ENCODE data around the gene RAB8B. TPM values are rescaled to one million over a fixed set of nuclear protein-coding genes. Genes with fewer than 3 reads are reported as not detected.
A peak's percentile ranks its signal among the peaks of the same experiment; 100 is the strongest.

RAB8B gene
- total RNA-seq, 2 donors from 2014 or later: 21.9 to 28.8 TPM

DNA sequence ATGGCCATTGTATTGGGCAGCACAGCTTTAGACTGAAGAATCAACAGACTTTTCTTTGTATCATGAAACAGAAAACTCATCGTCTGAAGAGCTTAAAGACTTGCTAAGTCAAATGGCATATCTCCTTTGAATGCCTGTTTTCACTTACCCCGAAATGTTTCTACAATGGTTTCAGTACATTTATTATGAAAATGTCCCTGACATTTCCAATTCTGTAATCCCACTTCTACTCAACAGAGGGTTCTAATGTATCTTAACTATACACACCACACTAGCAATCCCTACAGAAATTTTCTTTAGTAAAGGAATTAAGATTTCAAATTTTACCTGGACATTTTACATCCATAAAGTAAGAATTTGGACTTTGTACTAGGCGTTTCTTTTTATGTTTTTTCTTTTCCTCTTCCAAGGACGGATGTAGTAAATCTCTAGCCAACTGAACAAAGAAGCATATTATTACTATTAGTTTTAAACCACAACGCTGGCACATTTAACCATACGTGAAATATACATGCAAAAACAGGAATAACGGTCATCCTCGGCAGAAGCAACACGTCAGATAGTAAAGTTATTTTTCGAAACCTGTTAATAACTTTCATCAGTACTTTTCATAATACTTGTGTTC, 33.2 kb upstream of the RAB8B start:
- no peaks in the 10 kb centered on the region for H3K9me3 ChIP-seq (ENCODE audit: control insufficient read depth, low read length)
- H3K4me3 ChIP-seq (ENCODE audit: low read length): peak overlapping the region; percentile 92
- Mint-ChIP-seq H3K27me3 (ENCODE audit: insufficient read depth) (no peaks in the 10 kb centered on the region), H3K9me3 (no peaks in the 10 kb centered on the region), H3K27ac (no peak overlapping the region), H3K4me3 (peak overlapping the region; percentile 99), H3K4me1 (peaks cover 6% of the 10 kb centered on the region), H3K36me3 (ENCODE audit: low read depth) (peaks cover 18% of the 10 kb centered on the region)
- H3K27me3 ChIP-seq (ENCODE audit: control insufficient read depth, insufficient read depth, low read length, poor library complexity, severe bottlenecking): no peaks in the 10 kb centered on the region
- TF ChIP-seq, protein P1, sequence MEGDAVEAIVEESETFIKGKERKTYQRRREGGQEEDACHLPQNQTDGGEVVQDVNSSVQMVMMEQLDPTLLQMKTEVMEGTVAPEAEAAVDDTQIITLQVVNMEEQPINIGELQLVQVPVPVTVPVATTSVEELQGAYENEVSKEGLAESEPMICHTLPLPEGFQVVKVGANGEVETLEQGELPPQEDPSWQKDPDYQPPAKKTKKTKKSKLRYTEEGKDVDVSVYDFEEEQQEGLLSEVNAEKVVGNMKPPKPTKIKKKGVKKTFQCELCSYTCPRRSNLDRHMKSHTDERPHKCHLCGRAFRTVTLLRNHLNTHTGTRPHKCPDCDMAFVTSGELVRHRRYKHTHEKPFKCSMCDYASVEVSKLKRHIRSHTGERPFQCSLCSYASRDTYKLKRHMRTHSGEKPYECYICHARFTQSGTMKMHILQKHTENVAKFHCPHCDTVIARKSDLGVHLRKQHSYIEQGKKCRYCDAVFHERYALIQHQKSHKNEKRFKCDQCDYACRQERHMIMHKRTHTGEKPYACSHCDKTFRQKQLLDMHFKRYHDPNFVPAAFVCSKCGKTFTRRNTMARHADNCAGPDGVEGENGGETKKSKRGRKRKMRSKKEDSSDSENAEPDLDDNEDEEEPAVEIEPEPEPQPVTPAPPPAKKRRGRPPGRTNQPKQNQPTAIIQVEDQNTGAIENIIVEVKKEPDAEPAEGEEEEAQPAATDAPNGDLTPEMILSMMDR (conservative IDR thresholded peaks at IDR 0.05): no peak
- peaks cover 25% of the 10 kb centered on the region for H3K36me3 ChIP-seq (ENCODE audit: control insufficient read depth, insufficient read depth, low read length)
- DNase-seq: no peak
- peak overlapping the region; percentile 83 for H3K27ac ChIP-seq (ENCODE audit: low read depth, low read length)
- H3K9ac ChIP-seq (ENCODE audit: extremely low read depth, low read length, poor library complexity, severe bottlenecking): peak overlapping the region; percentile 82
- WGBS, 2 experiments (ENCODE audit: insufficient coverage in 1 of 2, insufficient read length in 1 of 2): 18 to 24% methylated on average over 10 of the region's 10 CpGs
- H3K4me1 ChIP-seq (ENCODE audit: control insufficient read depth, insufficient read depth, low read length): no peaks in the 10 kb centered on the region

GRCh38 chr15:63156755-63157117, 32.7 kb upstream of the RAB8B start:
- Mint-ChIP-seq H3K27me3 (ENCODE audit: insufficient read depth) (no peaks in the 10 kb centered on the region), H3K4me3 (peak overlapping the region; percentile 99), H3K36me3 (ENCODE audit: low read depth) (peaks cover 15% of the 10 kb centered on the region), H3K9me3 (no peaks in the 10 kb centered on the region), H3K4me1 (peaks cover 6% of the 10 kb centered on the region), H3K27ac (peak overlapping the region; percentile 99)
- Histone ChIP-seq H3K4me1 (ENCODE audit: control insufficient read depth, insufficient read depth, low read length) (no peaks in the 10 kb centered on the region), H3K27me3 (ENCODE audit: control insufficient read depth, insufficient read depth, low read length, poor library complexity, severe bottlenecking) (no peaks in the 10 kb centered on the region), H3K4me3 (ENCODE audit: low read length) (peak overlapping the region; percentile 92), H3K9me3 (ENCODE audit: control insufficient read depth, low read length) (no peaks in the 10 kb centered on the region), H3K36me3 (ENCODE audit: control insufficient read depth, insufficient read depth, low read length) (peaks cover 20% of the 10 kb centered on the region), H3K27ac (ENCODE audit: low read depth, low read length) (peak overlapping the region; percentile 83), H3K9ac (ENCODE audit: extremely low read depth, low read length, poor library complexity, severe bottlenecking) (peak overlapping the region; percentile 82)
- peak; percentile 57 for DNase-seq
- 0 to 1% methylated on average over 16 of the region's 16 CpGs for WGBS, 2 experiments (ENCODE audit: insufficient coverage in 1 of 2, insufficient read length in 1 of 2)
- TF ChIP-seq, protein P1 (conservative IDR thresholded peaks at IDR 0.05): no peak

DNA sequence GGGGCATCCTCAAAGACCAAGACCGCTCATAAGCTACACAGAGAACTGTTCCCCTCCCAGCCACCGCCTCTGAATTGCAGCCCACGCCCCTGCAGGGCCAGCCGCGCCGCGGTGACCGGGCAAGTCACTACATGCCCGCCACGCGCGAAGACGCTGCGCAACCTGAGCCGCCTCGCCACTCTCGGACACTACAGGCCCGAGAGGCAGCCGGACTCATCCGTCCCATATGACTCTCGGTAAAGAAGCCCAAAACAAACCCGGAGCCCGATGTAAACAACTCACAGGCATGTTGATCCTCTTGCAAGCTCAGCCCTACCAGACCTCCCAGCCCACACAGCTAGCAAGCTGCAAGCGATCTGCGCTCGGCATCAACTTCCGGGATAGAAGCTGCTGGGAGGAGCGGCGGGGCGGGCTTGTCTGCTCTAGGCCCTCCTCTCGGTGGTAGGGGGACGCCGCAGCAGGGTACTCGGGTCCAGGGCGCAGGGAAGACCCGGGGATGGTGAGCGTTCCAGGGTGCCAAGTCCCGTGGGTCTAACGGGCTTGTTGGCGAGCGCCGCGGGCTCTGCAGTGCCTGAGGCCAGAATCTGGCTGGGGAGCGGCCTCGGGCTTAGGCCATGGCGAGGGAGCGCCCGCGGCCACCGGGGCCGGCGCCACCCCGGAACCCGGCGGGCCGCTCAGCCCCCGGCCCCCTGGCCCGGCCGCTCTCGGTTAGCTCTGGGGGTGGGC, 32.1 kb upstream of the RAB8B start, which contains the start of gene RPS27L:
Gene RPS27L, minus strand, starts transcription at position 360 of the 726 bp plus-strand sequence. Its CDS starts 72 bp downstream, at position 288.
- H3K9ac ChIP-seq (ENCODE audit: extremely low read depth, low read length, poor library complexity, severe bottlenecking): peak within 1 kb of the TSS; percentile 82

More for the DNA sequence above, 32.1 kb upstream of the RAB8B start, which contains the start of gene RPS27L:
- Mint-ChIP-seq H3K36me3 (ENCODE audit: low read depth) (peaks cover 13% of the 10 kb centered on the region), H3K27ac (peak within 1 kb of the TSS; percentile 99), H3K4me3 (peak within 1 kb of the TSS; percentile 99), H3K4me1 (peaks cover 6% of the 10 kb centered on the region), H3K9me3 (no peaks in the 10 kb centered on the region), H3K27me3 (ENCODE audit: insufficient read depth) (no peaks in the 10 kb centered on the region)
- peak; percentile 97 for DNase-seq
- Histone ChIP-seq H3K27ac (ENCODE audit: low read depth, low read length) (peak within 1 kb of the TSS; percentile 83), H3K9me3 (ENCODE audit: control insufficient read depth, low read length) (no peaks in the 10 kb centered on the region), H3K27me3 (ENCODE audit: control insufficient read depth, insufficient read depth, low read length, poor library complexity, severe bottlenecking) (no peaks in the 10 kb centered on the region), H3K4me1 (ENCODE audit: control insufficient read depth, insufficient read depth, low read length) (no peaks in the 10 kb centered on the region), H3K36me3 (ENCODE audit: control insufficient read depth, insufficient read depth, low read length) (peaks cover 16% of the 10 kb centered on the region), H3K4me3 (ENCODE audit: low read length) (peak within 1 kb of the TSS; percentile 92)
- WGBS, 2 experiments (ENCODE audit: insufficient coverage in 1 of 2, insufficient read length in 1 of 2): 0% methylated on average over 18 to 60 of the region's 60 CpGs
- TF ChIP-seq, protein P1 (conservative IDR thresholded peaks at IDR 0.05): no peak
